Measurements from ENCODE around the gene FAM13A. TPM values are rescaled to one million over a fixed set of nuclear protein-coding genes. Genes with fewer than 3 reads are reported as not detected.

Gene FAM13A
- total and polyA plus RNA-seq, 9 of the 15 experiments (the other 6 are each of a cell fraction or from before 2014, with no cell fraction given): 11.3 to 23.3 (median 14.7) TPM

- Histone ChIP-seq H3K4me1 (replicated peaks in 1 of 2; ENCODE audit: control insufficient read depth in 2 of 2, insufficient read depth in 2 of 2, low read length in 2 of 2) (no peaks in the 10 kb centered on the region), H3K79me2 (ENCODE audit: control insufficient read depth, insufficient read depth, low read length) (peaks cover 72% of the 10 kb centered on the region), H3K27me3 (ENCODE audit: control insufficient read depth in 2 of 2, insufficient read depth in 2 of 2, low read length in 2 of 2) (no peaks in the 10 kb centered on the region), H3K4me3 (no peak overlapping the region), H3K9me3 (replicated peaks; ENCODE audit: control insufficient read depth, insufficient read depth, low read depth, low read length) (no peaks in the 10 kb centered on the region), H2AFZ (ENCODE audit: low read depth, low read length) (no peak overlapping the region), H3K36me3 (ENCODE audit: control insufficient read depth, insufficient read depth, low read length) (0 out of 3 replicates have a peak, but pooled peaks cover 4% of the 10 kb centered on the region), H3K27ac (ENCODE audit: extremely low read depth, low read depth, low read length) (no peak overlapping the region), H3K9me1 (ENCODE audit: control insufficient read depth, insufficient read depth, low read length) (no peaks in the 10 kb centered on the region), H3K9ac (ENCODE audit: insufficient read depth in 1 of 2, low read depth in 2 of 2, low read length in 2 of 2) (no peak overlapping the region), H3K4me2 (ENCODE audit: insufficient read depth, low read length) (no peak overlapping the region), H4K20me1 (replicated peaks; ENCODE audit: control insufficient read depth, insufficient read depth, low read length) (no peaks in the 10 kb centered on the region)
- no TSS peak for BruUV-seq (replicated peaks)
- no peak for FAIRE-seq
- ChIA-PET POLR2A (interaction anchor here (2.2 kb wide), 1 partner anchor 11 kb away, joined by 14 read pairs; the partner anchor contains the start of gene FAM13A), CTCF (ENCODE audit: low intra/inter-chr PET ratio) (no interaction called here)
- ATAC-seq: no peak
- intact Hi-C loops (cut with micrococcal nuclease): no loop called here
- no peak for DNase-seq (ENCODE audit: extremely low read depth in 1 of 4, low spot score in 3 of 4)
- TF ChIP-seq CEBPG (CRISPR knock-in tag; IDR thresholded peaks at IDR 0.05) (no peak), CEBPG (tag; conservative IDR thresholded peaks at IDR 0.05 in 1 of 2, IDR thresholded peaks at IDR 0.05 in 1 of 2) (peak in 1 of 2 experiments; percentile 30; a peak in 1 of 4 replicates), CEBPB (tag; IDR thresholded peaks at IDR 0.05) (peak; percentile 64)
- TF ChIP-seq, protein P1, sequence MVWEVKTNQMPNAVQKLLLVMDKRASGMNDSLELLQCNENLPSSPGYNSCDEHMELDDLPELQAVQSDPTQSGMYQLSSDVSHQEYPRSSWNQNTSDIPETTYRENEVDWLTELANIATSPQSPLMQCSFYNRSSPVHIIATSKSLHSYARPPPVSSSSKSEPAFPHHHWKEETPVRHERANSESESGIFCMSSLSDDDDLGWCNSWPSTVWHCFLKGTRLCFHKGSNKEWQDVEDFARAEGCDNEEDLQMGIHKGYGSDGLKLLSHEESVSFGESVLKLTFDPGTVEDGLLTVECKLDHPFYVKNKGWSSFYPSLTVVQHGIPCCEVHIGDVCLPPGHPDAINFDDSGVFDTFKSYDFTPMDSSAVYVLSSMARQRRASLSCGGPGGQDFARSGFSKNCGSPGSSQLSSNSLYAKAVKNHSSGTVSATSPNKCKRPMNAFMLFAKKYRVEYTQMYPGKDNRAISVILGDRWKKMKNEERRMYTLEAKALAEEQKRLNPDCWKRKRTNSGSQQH (CRISPR knock-in tag; IDR thresholded peaks at IDR 0.05): no peak
- WGBS (ENCODE audit: insufficient coverage, low coverage, missing lambda C conversion rate): 87% methylated on average over 7 of the region's 7 CpGs
- in situ Hi-C loops (cut with MboI): no loop called here
These were observed 12.7 kb downstream of the FAM13A start for GRCh38 chr4:89044147-89044900.

All from K562 (cell line).